ENCODE results near the gene ZSWIM7.

The ZSWIM7 gene

GRCh38 chr17:15999141-15999973 is at the start of gene ZSWIM7, which contains the start of gene TTC19:
Gene ZSWIM7, minus strand, starts transcription at chr17:15999704. Its CDS starts 110 bp downstream, at chr17:15999594.
Gene TTC19, plus strand, starts transcription at chr17:15999824. Its CDS starts 25 bp downstream, at chr17:15999849.
- no peaks in the 10 kb centered on the region for H3K9me3 Mint-ChIP-seq
- H3K27ac Mint-ChIP-seq = peak within 1 kb of the TSS; percentile 98
- H3K4me3 Mint-ChIP-seq = peak within 1 kb of the TSS; percentile 95
- H3K4me1 Mint-ChIP-seq = peaks cover 40% of the 10 kb centered on the region
- peaks cover 24% of the 10 kb centered on the region for H3K36me3 Mint-ChIP-seq
- H3K27me3 Mint-ChIP-seq = no peaks in the 10 kb centered on the region

- Mint-ChIP-seq H3K27ac (no peak overlapping the region), H3K4me1 (peaks cover 22% of the 10 kb centered on the region), H3K27me3 (no peaks in the 10 kb centered on the region), H3K36me3 (peaks cover 29% of the 10 kb centered on the region), H3K4me3 (no peak overlapping the region), H3K9me3 (no peaks in the 10 kb centered on the region)
These were observed 49.4 kb upstream of the ZSWIM7 start for GRCh38 chr17:16048811-16049449.

- Mint-ChIP-seq H3K4me1 (peaks cover 5% of the 10 kb centered on the region), H3K27me3 (no peaks in the 10 kb centered on the region), H3K27ac (no peak overlapping the region), H3K36me3 (peaks cover 18% of the 10 kb centered on the region), H3K4me3 (no peak overlapping the region), H3K9me3 (no peaks in the 10 kb centered on the region)
These were observed 47.5 kb upstream of the ZSWIM7 start for GRCh38 chr17:16046966-16047365.

GRCh38 chr17:16044487-16044886 is 45.0 kb upstream of the ZSWIM7 start:
- Mint-ChIP-seq H3K27me3 (no peaks in the 10 kb centered on the region), H3K4me1 (no peaks in the 10 kb centered on the region), H3K36me3 (peaks cover 14% of the 10 kb centered on the region), H3K4me3 (no peak overlapping the region), H3K27ac (no peak overlapping the region), H3K9me3 (no peaks in the 10 kb centered on the region)

GRCh38 chr17:16040710-16041251 is 41.3 kb upstream of the ZSWIM7 start:
- Mint-ChIP-seq H3K9me3 (no peaks in the 10 kb centered on the region), H3K36me3 (peaks cover 16% of the 10 kb centered on the region), H3K27ac (peak overlapping the region; percentile 62)

GRCh38 chr17:16037636-16038035 is 38.1 kb upstream of the ZSWIM7 start:
- peaks cover 23% of the 10 kb centered on the region for H3K36me3 Mint-ChIP-seq
- peaks cover 24% of the 10 kb centered on the region for H3K4me1 Mint-ChIP-seq
- no peaks in the 10 kb centered on the region for H3K27me3 Mint-ChIP-seq
- H3K4me3 Mint-ChIP-seq = no peak overlapping the region
- H3K27ac Mint-ChIP-seq = peak overlapping the region; percentile 88
- no peaks in the 10 kb centered on the region for H3K9me3 Mint-ChIP-seq

More at GRCh38 chr17:16040710-16041251, 41.3 kb upstream of the ZSWIM7 start:
- Mint-ChIP-seq H3K4me1 (peaks cover 19% of the 10 kb centered on the region), H3K27me3 (no peaks in the 10 kb centered on the region), H3K4me3 (no peak overlapping the region)

- peak overlapping the region; percentile 26 for H3K27ac Mint-ChIP-seq
- H3K27me3 Mint-ChIP-seq = no peaks in the 10 kb centered on the region
- H3K4me1 Mint-ChIP-seq = peaks cover 24% of the 10 kb centered on the region
- H3K9me3 Mint-ChIP-seq = no peaks in the 10 kb centered on the region
- H3K4me3 Mint-ChIP-seq = no peak overlapping the region
- peaks cover 25% of the 10 kb centered on the region for H3K36me3 Mint-ChIP-seq
These were observed 36.8 kb upstream of the ZSWIM7 start for GRCh38 chr17:16036261-16036660.

GRCh38 chr17:16033729-16034349 is 34.3 kb upstream of the ZSWIM7 start:
- peak overlapping the region; percentile 71 for H3K27ac Mint-ChIP-seq
- H3K36me3 Mint-ChIP-seq = peaks cover 24% of the 10 kb centered on the region
- H3K4me1 Mint-ChIP-seq = peaks cover 29% of the 10 kb centered on the region
- no peaks in the 10 kb centered on the region for H3K9me3 Mint-ChIP-seq
- H3K4me3 Mint-ChIP-seq = no peak overlapping the region
- H3K27me3 Mint-ChIP-seq = no peaks in the 10 kb centered on the region

- no peaks in the 10 kb centered on the region for H3K27me3 Mint-ChIP-seq
These were observed 28.4 kb upstream of the ZSWIM7 start for GRCh38 chr17:16027708-16028584.

GRCh38 chr17:16026895-16027294 is 27.4 kb upstream of the ZSWIM7 start:
- H3K4me3 Mint-ChIP-seq = peak overlapping the region; percentile 76
- peak overlapping the region; percentile 98 for H3K27ac Mint-ChIP-seq
- H3K4me1 Mint-ChIP-seq = peaks cover 43% of the 10 kb centered on the region
- no peaks in the 10 kb centered on the region for H3K27me3 Mint-ChIP-seq
- H3K9me3 Mint-ChIP-seq = no peaks in the 10 kb centered on the region
- peaks cover 24% of the 10 kb centered on the region for H3K36me3 Mint-ChIP-seq

More at GRCh38 chr17:16027708-16028584, 28.4 kb upstream of the ZSWIM7 start:
- peaks cover 28% of the 10 kb centered on the region for H3K36me3 Mint-ChIP-seq
- H3K9me3 Mint-ChIP-seq = no peaks in the 10 kb centered on the region
- peak overlapping the region; percentile 76 for H3K4me3 Mint-ChIP-seq
- peak overlapping the region; percentile 98 for H3K27ac Mint-ChIP-seq
- peaks cover 36% of the 10 kb centered on the region for H3K4me1 Mint-ChIP-seq

GRCh38 chr17:16025202-16025601 is 25.7 kb upstream of the ZSWIM7 start:
- Mint-ChIP-seq H3K4me1 (peaks cover 51% of the 10 kb centered on the region), H3K9me3 (no peaks in the 10 kb centered on the region), H3K27me3 (no peaks in the 10 kb centered on the region), H3K27ac (no peak overlapping the region), H3K4me3 (no peak overlapping the region), H3K36me3 (peaks cover 30% of the 10 kb centered on the region)

GRCh38 chr17:16023881-16024280 is 24.4 kb upstream of the ZSWIM7 start:
- H3K36me3 Mint-ChIP-seq = peaks cover 34% of the 10 kb centered on the region
- peaks cover 47% of the 10 kb centered on the region for H3K4me1 Mint-ChIP-seq
- peak overlapping the region; percentile 19 for H3K27ac Mint-ChIP-seq
- no peaks in the 10 kb centered on the region for H3K27me3 Mint-ChIP-seq
- H3K4me3 Mint-ChIP-seq = no peak overlapping the region
- no peaks in the 10 kb centered on the region for H3K9me3 Mint-ChIP-seq

- H3K4me1 Mint-ChIP-seq = peaks cover 24% of the 10 kb centered on the region
- peaks cover 21% of the 10 kb centered on the region for H3K36me3 Mint-ChIP-seq
- H3K4me3 Mint-ChIP-seq = no peak overlapping the region
- H3K27ac Mint-ChIP-seq = no peak overlapping the region
- H3K9me3 Mint-ChIP-seq = no peaks in the 10 kb centered on the region
- H3K27me3 Mint-ChIP-seq = no peaks in the 10 kb centered on the region
These were observed 19.8 kb upstream of the ZSWIM7 start for GRCh38 chr17:16019347-16019746.

- peaks cover 24% of the 10 kb centered on the region for H3K4me1 Mint-ChIP-seq
- H3K36me3 Mint-ChIP-seq = peaks cover 18% of the 10 kb centered on the region
- no peaks in the 10 kb centered on the region for H3K27me3 Mint-ChIP-seq
These were observed 14.5 kb upstream of the ZSWIM7 start for GRCh38 chr17:16013943-16014407.

More at GRCh38 chr17:16013943-16014407, 14.5 kb upstream of the ZSWIM7 start:
- no peak overlapping the region for H3K27ac Mint-ChIP-seq
- no peaks in the 10 kb centered on the region for H3K9me3 Mint-ChIP-seq
- H3K4me3 Mint-ChIP-seq = no peak overlapping the region

All from activated naive CD4-positive, alpha-beta T cell treated with anti-CD3 and anti-CD28 coated beads, Interleukin-2, amount 50 U/mL, for 24 hours (primary cell).